ENCODE data around the gene BCL2L12.

Gene BCL2L12

GRCh38 chr19:49684251-49684982 is 18.7 kb downstream of the BCL2L12 start:
- no peak for DNase-seq (ENCODE audit: low read depth in 2 of 2, low spot score in 1 of 2)

- no peak for DNase-seq (ENCODE audit: low read depth in 2 of 2, low spot score in 1 of 2)
Measured at GRCh38 chr19:49684983-49685553, 19.3 kb downstream of the BCL2L12 start.

GRCh38 chr19:49685845-49686332 is 20.2 kb downstream of the BCL2L12 start:
- no peak for DNase-seq (ENCODE audit: low read depth in 2 of 2, low spot score in 1 of 2)

- no peak for DNase-seq (ENCODE audit: low read depth in 2 of 2, low spot score in 1 of 2)
Measured at GRCh38 chr19:49686503-49687088, 20.9 kb downstream of the BCL2L12 start.

GRCh38 chr19:49687150-49687549 is 21.4 kb downstream of the BCL2L12 start:
- no peak for DNase-seq (ENCODE audit: low read depth in 2 of 2, low spot score in 1 of 2)

- DNase-seq (ENCODE audit: low read depth in 2 of 2, low spot score in 1 of 2), result no peak
Measured at GRCh38 chr19:49687566-49688316, 22.0 kb downstream of the BCL2L12 start.

- DNase-seq (ENCODE audit: low read depth in 2 of 2, low spot score in 1 of 2), result no peak
Measured at GRCh38 chr19:49688531-49689132, 22.9 kb downstream of the BCL2L12 start.

GRCh38 chr19:49689133-49690078 is 23.7 kb downstream of the BCL2L12 start, which contains the start of gene ADM5:
Gene ADM5, plus strand, starts transcription at chr19:49689594. Its CDS starts 244 bp downstream, at chr19:49689838.
- no peak for DNase-seq (ENCODE audit: low read depth in 2 of 2, low spot score in 1 of 2)

- no peak for DNase-seq (ENCODE audit: low read depth in 2 of 2, low spot score in 1 of 2)
Measured at GRCh38 chr19:49690079-49690655, 24.4 kb downstream of the BCL2L12 start.

- DNase-seq (ENCODE audit: low read depth in 2 of 2, low spot score in 1 of 2), result no peak
Measured at GRCh38 chr19:49690656-49691242, 25.0 kb downstream of the BCL2L12 start, which contains the start of gene CPT1C. Gene CPT1C, plus strand, starts transcription at chr19:49691116. Its CDS starts 1,137 bp downstream, at chr19:49692253.

- DNase-seq (ENCODE audit: low read depth in 2 of 2, low spot score in 1 of 2), result no peak
Measured at GRCh38 chr19:49691243-49692146, 25.8 kb downstream of the BCL2L12 start.

GRCh38 chr19:49692147-49692506 is 26.4 kb downstream of the BCL2L12 start:
- DNase-seq (ENCODE audit: low read depth in 2 of 2, low spot score in 1 of 2), result no peak

GRCh38 chr19:49696115-49696514 is 30.4 kb downstream of the BCL2L12 start:
- no peak for DNase-seq (ENCODE audit: low read depth in 2 of 2, low spot score in 1 of 2)

GRCh38 chr19:49696865-49697264 is 31.1 kb downstream of the BCL2L12 start:
- no peak for DNase-seq (ENCODE audit: low read depth in 2 of 2, low spot score in 1 of 2)

- no peak for DNase-seq (ENCODE audit: low read depth in 2 of 2, low spot score in 1 of 2)
Measured at GRCh38 chr19:49699364-49699763, 33.6 kb downstream of the BCL2L12 start.

- DNase-seq (ENCODE audit: low read depth in 2 of 2, low spot score in 1 of 2), result no peak
Measured at GRCh38 chr19:49700563-49700962, 34.8 kb downstream of the BCL2L12 start.

- DNase-seq (ENCODE audit: low read depth in 2 of 2, low spot score in 1 of 2), result no peak
Measured at GRCh38 chr19:49701271-49701786, 35.6 kb downstream of the BCL2L12 start.
